AG09309 (cell line): Measurements from ENCODE around the gene S100A1.
A peak's percentile ranks its signal among the peaks of the same experiment; 100 is the strongest.

Experiments
- DNase-seq: peaks from one replicate; pipeline ENCODE4 v3.0.0-alpha.2; 2010; ENCODE audit warnings: low read depth
- H3K4me3 ChIP-seq: 2 replicates; pipeline ENCODE4 v1.5.1; 2011; ENCODE audit warnings: mild to moderate bottlenecking, low read depth, low read length, moderate library complexity; ENCODE audit not compliant: control insufficient read depth
- TF ChIP-seq, protein P1 (sequence below): IDR thresholded peaks from 2 replicates; pipeline ENCODE4 v1.5.1; 2011; ENCODE audit warnings: mild to moderate bottlenecking, low read depth, low read length, inconsistent platforms; ENCODE audit not compliant: insufficient read depth, control insufficient read depth; ENCODE audit errors: missing control alignments

The S100A1 gene

DNA sequence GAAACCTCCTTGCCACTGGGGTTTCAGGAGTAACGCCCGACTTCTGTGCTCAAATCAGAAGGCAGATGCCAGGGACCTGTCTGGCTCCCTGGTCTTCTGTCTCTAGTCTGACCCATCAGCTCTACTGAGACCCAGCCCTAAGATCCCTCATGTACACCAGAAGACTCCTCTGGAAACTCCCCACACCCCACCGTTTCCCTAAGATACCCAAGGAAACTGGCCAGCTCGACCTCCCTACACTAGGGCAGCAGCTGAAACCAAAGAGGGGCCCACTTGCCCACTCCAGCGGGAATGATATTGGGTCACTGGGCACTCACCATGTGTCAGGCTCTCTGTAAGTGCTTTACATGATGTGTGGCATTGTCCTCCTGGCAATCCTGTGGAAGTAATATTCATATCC, 14.8 kb upstream of the S100A1 start:
- TF ChIP-seq, protein P1, sequence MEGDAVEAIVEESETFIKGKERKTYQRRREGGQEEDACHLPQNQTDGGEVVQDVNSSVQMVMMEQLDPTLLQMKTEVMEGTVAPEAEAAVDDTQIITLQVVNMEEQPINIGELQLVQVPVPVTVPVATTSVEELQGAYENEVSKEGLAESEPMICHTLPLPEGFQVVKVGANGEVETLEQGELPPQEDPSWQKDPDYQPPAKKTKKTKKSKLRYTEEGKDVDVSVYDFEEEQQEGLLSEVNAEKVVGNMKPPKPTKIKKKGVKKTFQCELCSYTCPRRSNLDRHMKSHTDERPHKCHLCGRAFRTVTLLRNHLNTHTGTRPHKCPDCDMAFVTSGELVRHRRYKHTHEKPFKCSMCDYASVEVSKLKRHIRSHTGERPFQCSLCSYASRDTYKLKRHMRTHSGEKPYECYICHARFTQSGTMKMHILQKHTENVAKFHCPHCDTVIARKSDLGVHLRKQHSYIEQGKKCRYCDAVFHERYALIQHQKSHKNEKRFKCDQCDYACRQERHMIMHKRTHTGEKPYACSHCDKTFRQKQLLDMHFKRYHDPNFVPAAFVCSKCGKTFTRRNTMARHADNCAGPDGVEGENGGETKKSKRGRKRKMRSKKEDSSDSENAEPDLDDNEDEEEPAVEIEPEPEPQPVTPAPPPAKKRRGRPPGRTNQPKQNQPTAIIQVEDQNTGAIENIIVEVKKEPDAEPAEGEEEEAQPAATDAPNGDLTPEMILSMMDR = no peak
- peak overlapping the region; percentile 69 for H3K4me3 ChIP-seq
- no peak for DNase-seq

DNA sequence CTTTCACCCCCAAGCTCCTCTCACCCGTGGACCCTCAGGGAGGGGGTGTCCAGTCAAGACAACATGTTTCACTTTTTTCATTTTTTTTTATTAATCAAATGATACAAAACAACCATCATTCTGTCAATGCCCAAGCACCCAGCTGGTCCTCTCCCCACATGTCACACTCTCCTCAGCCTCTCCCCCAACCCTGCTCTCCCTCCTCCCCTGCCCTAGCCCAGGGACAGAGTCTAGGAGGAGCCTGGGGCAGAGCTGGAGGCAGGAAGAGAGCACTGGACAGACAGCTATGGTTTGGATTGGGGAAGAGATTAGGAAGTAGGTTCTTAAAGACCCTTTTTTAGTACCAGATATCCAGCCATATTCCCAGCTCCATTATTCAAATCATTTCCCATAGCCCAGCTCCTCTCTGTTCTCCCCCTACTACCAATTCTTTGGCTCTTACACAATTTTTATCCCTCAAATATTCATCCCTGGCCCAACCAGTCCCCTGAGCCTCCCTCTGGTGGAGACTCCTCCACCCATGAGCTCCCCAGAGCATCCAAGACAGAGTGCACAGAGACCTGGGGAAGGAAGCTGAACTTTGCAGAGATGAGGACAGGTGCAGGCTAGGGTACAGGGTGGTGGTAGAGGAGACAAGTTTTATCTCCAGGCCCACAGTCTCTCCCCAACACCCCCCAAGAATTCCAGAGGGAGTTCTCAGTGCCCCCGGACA, 13.9 kb upstream of the S100A1 start:
- DNase-seq = no peak
- H3K4me3 ChIP-seq = no peak overlapping the region
- TF ChIP-seq, protein P1 = peak; percentile 33

GRCh38 chr1:153614906-153615305, 13.3 kb upstream of the S100A1 start:
- no peak for DNase-seq
- TF ChIP-seq, protein P1 = no peak
- no peak overlapping the region for H3K4me3 ChIP-seq

- H3K4me3 ChIP-seq = no peak overlapping the region
- no peak for DNase-seq
Measured at GRCh38 chr1:153615406-153615805, 12.8 kb upstream of the S100A1 start.

GRCh38 chr1:153616144-153616916, 11.9 kb upstream of the S100A1 start, which contains the start of gene S100A14:
Gene S100A14, minus strand, starts transcription at chr1:153616325. Its CDS starts 467 bp downstream, at chr1:153615858.
- no peak within 1 kb of the TSS for H3K4me3 ChIP-seq
- DNase-seq = no peak

More at GRCh38 chr1:153615406-153615805, 12.8 kb upstream of the S100A1 start:
- TF ChIP-seq, protein P1 = no peak

DNA sequence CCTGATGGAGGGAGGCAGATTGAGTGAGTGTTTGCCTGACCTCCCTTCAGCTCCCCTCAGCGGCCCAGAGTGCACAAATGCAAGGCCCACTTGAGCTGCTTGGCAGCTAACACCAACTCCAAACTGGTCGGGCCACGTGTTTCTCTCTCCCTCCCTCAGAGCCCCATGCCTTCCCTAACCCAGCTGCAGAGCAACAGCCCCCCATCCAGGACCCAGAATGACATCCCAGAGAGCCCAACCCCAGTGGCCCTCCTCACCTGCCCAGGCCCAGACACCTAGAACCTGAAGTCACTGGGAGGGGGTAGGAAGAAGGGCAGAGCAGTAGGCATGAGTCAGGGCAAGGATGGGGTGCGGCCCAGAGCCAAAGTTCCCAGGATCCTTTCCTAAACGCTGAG, 11.3 kb upstream of the S100A1 start:
- TF ChIP-seq, protein P1 = no peak
- DNase-seq = no peak
- H3K4me3 ChIP-seq = no peak overlapping the region

More at GRCh38 chr1:153616144-153616916, 11.9 kb upstream of the S100A1 start, which contains the start of gene S100A14:
- TF ChIP-seq, protein P1 = no peak
